Measurements from ENCODE around the gene USP34. TPM values are rescaled to one million over a fixed set of nuclear protein-coding genes. Genes with fewer than 3 reads are reported as not detected.

The USP34 gene
- total and polyA plus RNA-seq, 2 donors (not counting 1 experiment from before 2014, with no cell fraction given), result 52.4 to 129 TPM

DNA sequence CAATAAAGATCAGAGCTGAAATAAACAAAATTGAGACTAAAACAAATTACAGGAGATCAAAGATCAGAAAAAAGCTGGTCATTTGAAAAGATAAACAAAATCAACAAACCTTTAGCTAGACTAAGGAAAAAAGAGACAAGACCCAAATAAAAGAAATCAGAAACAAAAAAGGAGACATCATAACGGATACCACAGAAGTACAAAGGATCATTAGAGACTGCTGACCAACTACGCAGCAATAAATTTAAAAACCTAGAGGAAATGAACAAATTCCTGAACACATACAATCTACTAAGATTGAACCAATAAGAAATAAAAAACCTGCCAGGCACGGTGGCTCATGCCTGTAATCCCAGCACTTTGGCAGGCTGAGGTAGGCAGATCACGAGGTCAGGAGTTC lies 33.7 kb downstream of the USP34 start:
- H3K9me3 ChIP-seq (ENCODE audit: control insufficient read depth, insufficient read depth, low read depth, low read length), result no peaks in the 10 kb centered on the region
- DNase-seq (ENCODE audit: low read depth in 2 of 2), result no peak
- H3K4me2 ChIP-seq (ENCODE audit: extremely low read depth, insufficient read depth, low read length), result no peak overlapping the region
- peaks cover 87% of the 10 kb centered on the region for H3K79me2 ChIP-seq (ENCODE audit: control insufficient read depth, insufficient read depth, low read length)
- H3K27ac ChIP-seq (ENCODE audit: insufficient read depth, low read length), result no peak overlapping the region
- H3K9ac ChIP-seq (ENCODE audit: insufficient read depth, low read length), result no peak overlapping the region
- H3K36me3 ChIP-seq (ENCODE audit: control insufficient read depth, insufficient read depth, low read length), result no peaks in the 10 kb centered on the region
- no peak for TF ChIP-seq EZH2 (IDR thresholded peaks at IDR 0.05; ENCODE audit: low read length, missing control alignments)
- TF ChIP-seq, protein P1, sequence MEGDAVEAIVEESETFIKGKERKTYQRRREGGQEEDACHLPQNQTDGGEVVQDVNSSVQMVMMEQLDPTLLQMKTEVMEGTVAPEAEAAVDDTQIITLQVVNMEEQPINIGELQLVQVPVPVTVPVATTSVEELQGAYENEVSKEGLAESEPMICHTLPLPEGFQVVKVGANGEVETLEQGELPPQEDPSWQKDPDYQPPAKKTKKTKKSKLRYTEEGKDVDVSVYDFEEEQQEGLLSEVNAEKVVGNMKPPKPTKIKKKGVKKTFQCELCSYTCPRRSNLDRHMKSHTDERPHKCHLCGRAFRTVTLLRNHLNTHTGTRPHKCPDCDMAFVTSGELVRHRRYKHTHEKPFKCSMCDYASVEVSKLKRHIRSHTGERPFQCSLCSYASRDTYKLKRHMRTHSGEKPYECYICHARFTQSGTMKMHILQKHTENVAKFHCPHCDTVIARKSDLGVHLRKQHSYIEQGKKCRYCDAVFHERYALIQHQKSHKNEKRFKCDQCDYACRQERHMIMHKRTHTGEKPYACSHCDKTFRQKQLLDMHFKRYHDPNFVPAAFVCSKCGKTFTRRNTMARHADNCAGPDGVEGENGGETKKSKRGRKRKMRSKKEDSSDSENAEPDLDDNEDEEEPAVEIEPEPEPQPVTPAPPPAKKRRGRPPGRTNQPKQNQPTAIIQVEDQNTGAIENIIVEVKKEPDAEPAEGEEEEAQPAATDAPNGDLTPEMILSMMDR (conservative IDR thresholded peaks at IDR 0.05 in 1 of 2, IDR thresholded peaks at IDR 0.05 in 1 of 2; ENCODE audit: low read depth in 1 of 2, low read length in 2 of 2), result no peak
- H2AFZ ChIP-seq (ENCODE audit: low read length), result no peak overlapping the region
- no peaks in the 10 kb centered on the region for H3K4me1 ChIP-seq (ENCODE audit: control insufficient read depth, extremely low read depth, insufficient read depth, low read length)
- H3K4me3 ChIP-seq (replicated peaks in 1 of 4; ENCODE audit: control extremely low read depth in 1 of 4, insufficient read depth in 1 of 4, low read depth in 3 of 4, low read length in 4 of 4), result no peak overlapping the region
- peaks cover 3% of the 10 kb centered on the region for H4K20me1 ChIP-seq (ENCODE audit: control insufficient read depth, extremely low read depth, insufficient read depth, low read length)
- H3K27me3 ChIP-seq (ENCODE audit: control insufficient read depth, insufficient read depth, low read length), result no peaks in the 10 kb centered on the region

DNA sequence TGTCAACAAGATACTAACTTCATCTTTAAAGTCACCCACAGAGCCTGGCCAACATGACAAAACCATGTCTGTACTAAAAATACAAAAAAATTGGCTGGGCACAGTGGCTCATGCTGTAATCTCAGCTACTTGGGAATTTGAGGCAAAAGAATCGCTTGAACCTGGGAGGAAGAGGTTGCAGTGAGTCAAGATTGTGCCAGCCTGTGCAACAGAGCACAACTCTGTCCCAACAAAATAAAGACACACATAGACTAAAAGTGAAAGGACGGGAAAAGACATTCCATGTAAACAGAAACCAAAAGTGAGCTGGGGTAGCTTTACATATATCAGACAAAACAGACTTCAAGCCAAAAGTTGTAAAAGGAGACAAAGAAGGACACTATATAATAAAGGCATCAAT lies 34.8 kb downstream of the USP34 start:
- Histone ChIP-seq H3K27ac (ENCODE audit: insufficient read depth, low read length) (no peak overlapping the region), H3K9me3 (ENCODE audit: control insufficient read depth, insufficient read depth, low read depth, low read length) (no peaks in the 10 kb centered on the region), H4K20me1 (ENCODE audit: control insufficient read depth, extremely low read depth, insufficient read depth, low read length) (peaks cover 2% of the 10 kb centered on the region), H3K9ac (ENCODE audit: insufficient read depth, low read length) (no peak overlapping the region), H3K27me3 (ENCODE audit: control insufficient read depth, insufficient read depth, low read length) (no peaks in the 10 kb centered on the region), H3K4me2 (ENCODE audit: extremely low read depth, insufficient read depth, low read length) (no peak overlapping the region), H2AFZ (ENCODE audit: low read length) (no peak overlapping the region), H3K4me3 (replicated peaks in 1 of 4; ENCODE audit: control extremely low read depth in 1 of 4, insufficient read depth in 1 of 4, low read depth in 3 of 4, low read length in 4 of 4) (no peak overlapping the region), H3K4me1 (ENCODE audit: control insufficient read depth, extremely low read depth, insufficient read depth, low read length) (no peaks in the 10 kb centered on the region), H3K79me2 (ENCODE audit: control insufficient read depth, insufficient read depth, low read length) (peaks cover 86% of the 10 kb centered on the region), H3K36me3 (ENCODE audit: control insufficient read depth, insufficient read depth, low read length) (no peaks in the 10 kb centered on the region)
- no peak for DNase-seq (ENCODE audit: low read depth in 2 of 2)
- TF ChIP-seq EZH2 (IDR thresholded peaks at IDR 0.05; ENCODE audit: low read length, missing control alignments), result no peak
- TF ChIP-seq, protein P1 (conservative IDR thresholded peaks at IDR 0.05 in 1 of 2, IDR thresholded peaks at IDR 0.05 in 1 of 2; ENCODE audit: low read depth in 1 of 2, low read length in 2 of 2), result no peak

DNA sequence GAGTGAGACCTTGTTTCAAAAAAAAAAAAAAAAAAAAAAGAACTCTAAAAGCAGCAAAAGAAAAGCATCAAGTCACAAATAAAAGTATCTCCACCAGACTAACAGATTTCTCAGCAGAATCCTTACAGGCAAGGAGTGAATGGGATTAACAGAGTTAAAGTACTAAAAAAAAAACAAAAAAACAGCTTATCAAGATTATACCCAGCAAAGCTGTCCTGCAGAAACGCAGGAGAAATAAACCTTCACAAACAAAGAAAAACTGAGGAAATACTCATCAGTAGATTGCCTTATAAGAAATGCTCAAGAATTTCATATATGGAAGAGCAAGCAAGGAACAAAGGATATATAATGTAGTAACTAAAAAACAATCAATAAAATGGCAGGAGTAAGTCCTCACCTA lies 35.6 kb downstream of the USP34 start:
- TF ChIP-seq, protein P1 (conservative IDR thresholded peaks at IDR 0.05 in 1 of 2, IDR thresholded peaks at IDR 0.05 in 1 of 2; ENCODE audit: low read depth in 1 of 2, low read length in 2 of 2), result no peak
- no peak for TF ChIP-seq EZH2 (IDR thresholded peaks at IDR 0.05; ENCODE audit: low read length, missing control alignments)
- Histone ChIP-seq H3K27me3 (ENCODE audit: control insufficient read depth, insufficient read depth, low read length) (no peaks in the 10 kb centered on the region), H2AFZ (ENCODE audit: low read length) (no peak overlapping the region), H3K4me3 (replicated peaks in 1 of 4; ENCODE audit: control extremely low read depth in 1 of 4, insufficient read depth in 1 of 4, low read depth in 3 of 4, low read length in 4 of 4) (no peak overlapping the region), H3K9ac (ENCODE audit: insufficient read depth, low read length) (no peak overlapping the region), H3K36me3 (ENCODE audit: control insufficient read depth, insufficient read depth, low read length) (no peaks in the 10 kb centered on the region), H3K4me2 (ENCODE audit: extremely low read depth, insufficient read depth, low read length) (no peak overlapping the region), H3K4me1 (ENCODE audit: control insufficient read depth, extremely low read depth, insufficient read depth, low read length) (no peaks in the 10 kb centered on the region), H3K27ac (ENCODE audit: insufficient read depth, low read length) (no peak overlapping the region), H3K9me3 (ENCODE audit: control insufficient read depth, insufficient read depth, low read depth, low read length) (no peaks in the 10 kb centered on the region), H3K79me2 (ENCODE audit: control insufficient read depth, insufficient read depth, low read length) (peaks cover 92% of the 10 kb centered on the region), H4K20me1 (ENCODE audit: control insufficient read depth, extremely low read depth, insufficient read depth, low read length) (peaks cover 2% of the 10 kb centered on the region)
- DNase-seq (ENCODE audit: low read depth in 2 of 2), result no peak
